Left ventricle myocardium inferior (tissue), 1 donor: ENCODE data around the gene SEMA3D. TPM values are rescaled to one million over a fixed set of nuclear protein-coding genes. Genes with fewer than 3 reads are reported as not detected.

ENCODE experiments used
- DNase-seq: peaks from one replicate; pipeline ENCODE4 v3.0.0-alpha.2; 2020
- H3K27ac ChIP-seq: fragments of 200-600 bp; replicated peaks from 2 replicates; pipeline ENCODE4 v1.8.0; 2021
- H3K27me3 ChIP-seq: fragments of 200-600 bp; 2 replicates; pipeline ENCODE4 v1.8.0; 2021; ENCODE audit warnings: low read depth
- H3K36me3 ChIP-seq: fragments of 200-600 bp; 2 replicates; pipeline ENCODE4 v1.8.0; 2021
- H3K4me1 ChIP-seq: fragments of 200-600 bp; 2 replicates; pipeline ENCODE4 v1.8.0; 2021
- H3K4me3 ChIP-seq: fragments of 200-600 bp; 2 replicates; pipeline ENCODE4 v1.8.0; 2021; ENCODE audit warnings: mild to moderate bottlenecking, moderate library complexity
- H3K9me3 ChIP-seq: fragments of 200-600 bp; replicated peaks from 2 replicates; pipeline ENCODE4 v1.8.0; 2021
- CTCF ChIP-seq: fragments of 200-600 bp; IDR thresholded peaks from 2 replicates; pipeline ENCODE4 v1.8.0; 2021; ENCODE audit warnings: antibody characterized with exemption, mild to moderate bottlenecking, borderline replicate concordance
- intact Hi-C: fragments of 100-400 bp; cut with micrococcal nuclease; formaldehyde crosslinking; loops from one replicate; pipeline ENCODE4 v1.11.0; 2022
- total RNA-seq: library from RNA; stranded (reverse); fragmentation: NEBNext Ultra II Directional; extraction: Animal tissue kit (Norgen Biotek cat#: 25700); gene quantifications from one replicate; pipeline ENCODE4 v1.2.1, GENCODE V29; 2021
- donor health status: DM: no; HTN: yes; CAD: no; lungs with severe emphysema.

Gene SEMA3D
- total RNA-seq, 1 donor from 2014 or later = 1.8 TPM

GRCh38 chr7:85074992-85075391 lies 111.9 kb downstream of the SEMA3D start:
- H3K9me3 ChIP-seq = no peaks in the 10 kb centered on the region
- no peaks in the 10 kb centered on the region for H3K4me1 ChIP-seq
- intact Hi-C loops = no loop called here
- no peak for TF ChIP-seq CTCF
- DNase-seq = no peak
- no peak overlapping the region for H3K4me3 ChIP-seq
- no peaks in the 10 kb centered on the region for H3K27me3 ChIP-seq
- H3K27ac ChIP-seq = no peak overlapping the region
- no peaks in the 10 kb centered on the region for H3K36me3 ChIP-seq

- no peak for TF ChIP-seq CTCF
- Histone ChIP-seq H3K9me3 (no peaks in the 10 kb centered on the region), H3K36me3 (no peaks in the 10 kb centered on the region), H3K4me1 (peaks cover 8% of the 10 kb centered on the region), H3K27ac (no peak overlapping the region), H3K4me3 (no peak overlapping the region), H3K27me3 (no peaks in the 10 kb centered on the region)
- no peak for DNase-seq
- intact Hi-C loops = no loop called here
Observed at GRCh38 chr7:85074016-85074415, 112.8 kb downstream of the SEMA3D start.

- no peaks in the 10 kb centered on the region for H3K9me3 ChIP-seq
- H3K4me3 ChIP-seq = no peak overlapping the region
- intact Hi-C loops = no loop called here
- H3K36me3 ChIP-seq = no peaks in the 10 kb centered on the region
- no peak overlapping the region for H3K27ac ChIP-seq
- DNase-seq = no peak
- no peak for TF ChIP-seq CTCF
- peaks cover 13% of the 10 kb centered on the region for H3K4me1 ChIP-seq
- no peaks in the 10 kb centered on the region for H3K27me3 ChIP-seq
Observed at GRCh38 chr7:85070967-85071628, 115.8 kb downstream of the SEMA3D start.

- no peaks in the 10 kb centered on the region for H3K36me3 ChIP-seq
- H3K27ac ChIP-seq = no peak overlapping the region
- H3K9me3 ChIP-seq = no peaks in the 10 kb centered on the region
- no peaks in the 10 kb centered on the region for H3K27me3 ChIP-seq
- no peak overlapping the region for H3K4me3 ChIP-seq
- intact Hi-C loops = no loop called here
- DNase-seq = no peak
- H3K4me1 ChIP-seq = peaks cover 22% of the 10 kb centered on the region
- no peak for TF ChIP-seq CTCF
Observed at GRCh38 chr7:85068799-85069198, 118.1 kb downstream of the SEMA3D start.

- Histone ChIP-seq H3K27ac (no peak overlapping the region), H3K4me3 (no peak overlapping the region), H3K9me3 (no peaks in the 10 kb centered on the region), H3K4me1 (peaks cover 22% of the 10 kb centered on the region), H3K27me3 (no peaks in the 10 kb centered on the region), H3K36me3 (no peaks in the 10 kb centered on the region)
- no peak for TF ChIP-seq CTCF
- DNase-seq = no peak
- intact Hi-C loops = no loop called here
Observed at GRCh38 chr7:85067371-85067770, 119.5 kb downstream of the SEMA3D start.
